ENCODE measurements around the gene DERL3. TPM values are rescaled to one million over a fixed set of nuclear protein-coding genes. Genes with fewer than 3 reads are reported as not detected.

DERL3 gene
- total RNA-seq, 1 experiment from 2014 or later, result 9.8 TPM

DNA sequence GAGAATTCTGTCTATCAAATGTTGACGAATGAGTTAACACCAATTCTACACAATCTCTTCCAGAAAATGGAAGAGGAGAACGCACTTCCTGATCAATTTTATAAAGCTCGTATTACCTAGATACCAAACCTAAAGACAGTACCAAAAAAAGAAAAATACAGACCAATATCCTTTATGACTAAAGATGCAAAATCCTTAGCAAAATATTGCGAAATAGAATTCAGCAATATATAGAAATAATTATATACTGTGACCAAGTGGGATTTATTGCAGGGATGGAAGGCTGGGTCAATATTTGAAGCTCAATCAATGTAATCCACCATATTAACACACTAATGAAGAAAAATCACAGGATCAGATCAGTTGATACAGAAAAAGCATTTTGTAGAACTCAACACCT lies 26.4 kb downstream of the DERL3 start:
- H3K36me3 Mint-ChIP-seq (ENCODE audit: insufficient read depth in 1 of 3, low read depth in 3 of 3), result peaks cover 30 to 78% (median 66%) of the 10 kb centered on the region in 3 experiments; a peak in 6 of 7 replicates
- H3K79me1 ChIP-seq (ENCODE audit: insufficient read depth, low read depth, low read length, poor library complexity, severe bottlenecking), result no peaks in the 10 kb centered on the region
- H4K91ac ChIP-seq (ENCODE audit: insufficient read length, low read depth, low read length), result no peak overlapping the region
- no peak overlapping the region for H3K9ac ChIP-seq (ENCODE audit: extremely low read depth, insufficient read length, low read length)
- H2BK120ac ChIP-seq (ENCODE audit: low read depth, low read length, poor library complexity, severe bottlenecking), result no peak overlapping the region
- no peak overlapping the region for H2BK20ac ChIP-seq (ENCODE audit: low read depth, low read length, poor library complexity, severe bottlenecking)
- H3K23ac ChIP-seq (ENCODE audit: insufficient read length, low read depth, low read length), result no peak overlapping the region
- H3K9me3 Mint-ChIP-seq, result no peaks in the 10 kb centered on the region
- H3K14ac ChIP-seq (ENCODE audit: insufficient read depth, low read length), result no peak overlapping the region
- H2BK5ac ChIP-seq (ENCODE audit: insufficient read length, low read length), result no peak overlapping the region
- H4K8ac ChIP-seq (replicated peaks; ENCODE audit: insufficient read length, low read depth, low read length), result no peak overlapping the region
- H3K27me3 ChIP-seq (ENCODE audit: insufficient read depth, low read length), result no peaks in the 10 kb centered on the region
- H3K56ac ChIP-seq (ENCODE audit: insufficient read length, low read depth, low read length), result no peak overlapping the region
- WGBS (ENCODE audit: extremely low coverage, insufficient read length, low lambda C conversion rate), result no CpG with 5 or more reads among the region's 4 CpGs
- H3K23me2 ChIP-seq (ENCODE audit: insufficient read length, low read depth, low read length, poor library complexity, severe bottlenecking), result no peaks in the 10 kb centered on the region
- no peak overlapping the region for H4K5ac ChIP-seq (ENCODE audit: insufficient read length, low read depth, low read length)
- no peak overlapping the region for H3K27ac Mint-ChIP-seq
- no peaks in the 10 kb centered on the region for H3K4me1 ChIP-seq (ENCODE audit: insufficient read depth, low read length)
- H3K4me3 Mint-ChIP-seq, result no peak overlapping the region
- no peak overlapping the region for H3K4ac ChIP-seq (ENCODE audit: low read depth, low read length)
- no peak overlapping the region for H3K18ac ChIP-seq (ENCODE audit: insufficient read length, low read depth, low read length)
- no peak overlapping the region for H2BK12ac ChIP-seq (ENCODE audit: insufficient read length, low read depth, low read length)
- no peak overlapping the region for H3K27ac ChIP-seq (ENCODE audit: insufficient read length, low read depth, low read length)
- no peak overlapping the region for H2AK5ac ChIP-seq (ENCODE audit: insufficient read length, low read length)
- no peak overlapping the region for H2BK15ac ChIP-seq (ENCODE audit: low read depth, low read length)
- H3K9me3 ChIP-seq (ENCODE audit: control insufficient read depth, low read depth, low read length), result no peaks in the 10 kb centered on the region
- no peak for DNase-seq
- H3K79me2 ChIP-seq (ENCODE audit: insufficient read depth, low read length), result no peaks in the 10 kb centered on the region
- no peaks in the 10 kb centered on the region for H3K4me1 Mint-ChIP-seq
- no peak overlapping the region for H3T11ph ChIP-seq (ENCODE audit: low read length)
- H2AFZ ChIP-seq (ENCODE audit: low read length), result no peak overlapping the region
- H4K20me1 ChIP-seq (ENCODE audit: control insufficient read depth, insufficient read depth, insufficient read length), result no peaks in the 10 kb centered on the region
- H3K4me2 ChIP-seq (ENCODE audit: insufficient read depth, insufficient read length, low read length), result no peak overlapping the region
- H3K27me3 Mint-ChIP-seq (ENCODE audit: low read depth), result no peaks in the 10 kb centered on the region
- TF ChIP-seq, protein P1, sequence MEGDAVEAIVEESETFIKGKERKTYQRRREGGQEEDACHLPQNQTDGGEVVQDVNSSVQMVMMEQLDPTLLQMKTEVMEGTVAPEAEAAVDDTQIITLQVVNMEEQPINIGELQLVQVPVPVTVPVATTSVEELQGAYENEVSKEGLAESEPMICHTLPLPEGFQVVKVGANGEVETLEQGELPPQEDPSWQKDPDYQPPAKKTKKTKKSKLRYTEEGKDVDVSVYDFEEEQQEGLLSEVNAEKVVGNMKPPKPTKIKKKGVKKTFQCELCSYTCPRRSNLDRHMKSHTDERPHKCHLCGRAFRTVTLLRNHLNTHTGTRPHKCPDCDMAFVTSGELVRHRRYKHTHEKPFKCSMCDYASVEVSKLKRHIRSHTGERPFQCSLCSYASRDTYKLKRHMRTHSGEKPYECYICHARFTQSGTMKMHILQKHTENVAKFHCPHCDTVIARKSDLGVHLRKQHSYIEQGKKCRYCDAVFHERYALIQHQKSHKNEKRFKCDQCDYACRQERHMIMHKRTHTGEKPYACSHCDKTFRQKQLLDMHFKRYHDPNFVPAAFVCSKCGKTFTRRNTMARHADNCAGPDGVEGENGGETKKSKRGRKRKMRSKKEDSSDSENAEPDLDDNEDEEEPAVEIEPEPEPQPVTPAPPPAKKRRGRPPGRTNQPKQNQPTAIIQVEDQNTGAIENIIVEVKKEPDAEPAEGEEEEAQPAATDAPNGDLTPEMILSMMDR (conservative IDR thresholded peaks at IDR 0.05), result no peak
